ENCODE measurements around the gene SIGLEC1. TPM values are rescaled to one million over a fixed set of nuclear protein-coding genes. Genes with fewer than 3 reads are reported as not detected.

Gene SIGLEC1
- total and polyA plus RNA-seq, 2 donors (not counting 3 experiments of a cell fraction or from before 2014, with no cell fraction given) = not detected

DNA sequence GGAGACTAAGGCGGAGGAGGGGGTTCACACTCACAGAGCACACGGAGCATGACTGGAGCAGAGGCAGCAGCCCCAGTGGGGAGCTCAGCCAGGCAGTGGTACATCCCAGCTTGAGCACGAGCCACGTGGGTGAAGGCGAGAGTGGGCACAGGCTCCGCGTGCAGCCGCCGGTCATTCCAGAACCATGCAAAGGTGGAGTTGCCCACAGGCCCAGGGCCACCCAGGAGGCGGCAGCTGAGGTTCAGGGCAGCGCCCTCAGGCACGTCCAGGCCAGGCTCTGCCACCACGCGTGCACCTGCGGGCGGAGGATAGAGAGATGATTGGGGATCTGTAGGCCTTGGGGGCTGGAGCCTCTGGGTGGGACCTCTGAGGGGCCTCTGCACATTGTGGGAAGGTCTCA is 21.1 kb downstream of the SIGLEC1 start:
- H3K79me2 ChIP-seq (ENCODE audit: control insufficient read depth, insufficient read depth, low read length) = no peaks in the 10 kb centered on the region
- no peaks in the 10 kb centered on the region for H3K9me3 ChIP-seq (replicated peaks; ENCODE audit: control insufficient read depth, insufficient read depth, low read length)
- no TSS peak for BruUV-seq (replicated peaks)
- TF ChIP-seq, protein P1, sequence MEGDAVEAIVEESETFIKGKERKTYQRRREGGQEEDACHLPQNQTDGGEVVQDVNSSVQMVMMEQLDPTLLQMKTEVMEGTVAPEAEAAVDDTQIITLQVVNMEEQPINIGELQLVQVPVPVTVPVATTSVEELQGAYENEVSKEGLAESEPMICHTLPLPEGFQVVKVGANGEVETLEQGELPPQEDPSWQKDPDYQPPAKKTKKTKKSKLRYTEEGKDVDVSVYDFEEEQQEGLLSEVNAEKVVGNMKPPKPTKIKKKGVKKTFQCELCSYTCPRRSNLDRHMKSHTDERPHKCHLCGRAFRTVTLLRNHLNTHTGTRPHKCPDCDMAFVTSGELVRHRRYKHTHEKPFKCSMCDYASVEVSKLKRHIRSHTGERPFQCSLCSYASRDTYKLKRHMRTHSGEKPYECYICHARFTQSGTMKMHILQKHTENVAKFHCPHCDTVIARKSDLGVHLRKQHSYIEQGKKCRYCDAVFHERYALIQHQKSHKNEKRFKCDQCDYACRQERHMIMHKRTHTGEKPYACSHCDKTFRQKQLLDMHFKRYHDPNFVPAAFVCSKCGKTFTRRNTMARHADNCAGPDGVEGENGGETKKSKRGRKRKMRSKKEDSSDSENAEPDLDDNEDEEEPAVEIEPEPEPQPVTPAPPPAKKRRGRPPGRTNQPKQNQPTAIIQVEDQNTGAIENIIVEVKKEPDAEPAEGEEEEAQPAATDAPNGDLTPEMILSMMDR (IDR thresholded peaks at IDR 0.05; ENCODE audit: extremely low read depth in 1 of 2, insufficient read depth in 1 of 2, low read depth in 1 of 2, low read length in 2 of 2) = no peak
- TF ChIP-seq POLR2A (IDR thresholded peaks at IDR 0.05; ENCODE audit: low read depth, low read length) (no peak), GATA2 (IDR thresholded peaks at IDR 0.05; ENCODE audit: insufficient read depth, insufficient read length, low read depth, low read length) (no peak), EZH2 (IDR thresholded peaks at IDR 0.05; ENCODE audit: borderline replicate concordance, low read depth, low read length, severe bottlenecking) (no peak), MYC (IDR thresholded peaks at IDR 0.05; ENCODE audit: low read depth, low read length) (no peak), FOS (IDR thresholded peaks at IDR 0.05; ENCODE audit: borderline replicate concordance, insufficient read depth, low read length) (no peak), POLR2AphosphoS5 (IDR thresholded peaks at IDR 0.05; ENCODE audit: insufficient read depth, low read depth, low read length) (no peak), JUN (IDR thresholded peaks at IDR 0.05; ENCODE audit: borderline replicate concordance, insufficient read depth, insufficient read length, low read depth) (no peak)
- TF ChIP-seq, protein P2, sequence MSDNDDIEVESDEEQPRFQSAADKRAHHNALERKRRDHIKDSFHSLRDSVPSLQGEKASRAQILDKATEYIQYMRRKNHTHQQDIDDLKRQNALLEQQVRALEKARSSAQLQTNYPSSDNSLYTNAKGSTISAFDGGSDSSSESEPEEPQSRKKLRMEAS (IDR thresholded peaks at IDR 0.05; ENCODE audit: insufficient read depth, insufficient read length) = no peak
- no peaks in the 10 kb centered on the region for H3K4me1 ChIP-seq (ENCODE audit: control insufficient read depth, extremely low read depth, insufficient read depth, low read length)
- H4K20me1 ChIP-seq (replicated peaks; ENCODE audit: control insufficient read depth, extremely low read depth, insufficient read depth, low read length) = no peaks in the 10 kb centered on the region
- intact Hi-C loops (cut with micrococcal nuclease) = no loop called here
- CTCF ChIA-PET = interaction anchor here (1.6 to 12.6 kb wide), 3 partner anchors 11 to 18 kb away, joined by 3 to 112 read pairs (median 23); no protein-coding TSS in a partner anchor
- H3K9ac ChIP-seq (replicated peaks; ENCODE audit: extremely low read depth, insufficient read depth, low read length) = no peak overlapping the region
- FAIRE-seq (no peak), DNase-seq (ENCODE audit: low read depth, low spot score) (no peak)
- no peak overlapping the region for H3K4me3 ChIP-seq (replicated peaks in 1 of 3; ENCODE audit: insufficient read depth in 1 of 3, low read depth in 1 of 3, low read length in 3 of 3)
- no peak overlapping the region for H2AFZ ChIP-seq (ENCODE audit: low read depth, low read length)
- H3K36me3 ChIP-seq (ENCODE audit: control insufficient read depth in 2 of 2, extremely low read depth in 1 of 2, insufficient read depth in 2 of 2, low read length in 2 of 2) = no peaks in the 10 kb centered on the region
- H3K27me3 ChIP-seq (ENCODE audit: control insufficient read depth in 2 of 2, insufficient read depth in 2 of 2, low read length in 2 of 2) = peaks cover 8 to 9% of the 10 kb centered on the region in 2 experiments
- H3K9me1 ChIP-seq (replicated peaks; ENCODE audit: control insufficient read depth, extremely low read depth, insufficient read depth, low read length) = no peaks in the 10 kb centered on the region
- dilution Hi-C loops (cut with MboI; ENCODE audit: extremely low pct_ligation_motif_present, low sequenced_read_pairs) = no loop called here
- POLR2A ChIA-PET = no interaction called here
- H3K4me2 ChIP-seq (ENCODE audit: insufficient read depth, low read length) = no peak overlapping the region
- H3K27ac ChIP-seq (ENCODE audit: insufficient read depth, low read depth, low read length) = no peak overlapping the region
